ENCODE results near the gene GRK6. TPM values are rescaled to one million over a fixed set of nuclear protein-coding genes. Genes with fewer than 3 reads are reported as not detected.
A peak's percentile ranks its signal among the peaks of the same experiment; 100 is the strongest.

Gene GRK6
- polyA plus RNA-seq, 1 of the 3 experiments (the other 2 are of a cell fraction): 39.5 TPM

GRCh38 chr5:177430140-177430951 lies 3.9 kb downstream of the GRK6 start:
- no peaks in the 10 kb centered on the region for H3K27me3 ChIP-seq (ENCODE audit: insufficient read depth)
- peaks cover 30% of the 10 kb centered on the region for H3K79me2 ChIP-seq (ENCODE audit: insufficient read depth)
- H4K20me1 ChIP-seq (ENCODE audit: insufficient read depth): 0 out of 2 replicates have a peak, but pooled peaks cover 13% of the 10 kb centered on the region
- no peak overlapping the region; a peak in 1 of 4 replicates for H3K27ac ChIP-seq (ENCODE audit: low read depth in 2 of 2, low read length in 1 of 2)
- no peaks in the 10 kb centered on the region for H3K9me3 ChIP-seq
- TF ChIP-seq POLR2AphosphoS5 (IDR thresholded peaks at IDR 0.05; ENCODE audit: low read depth, low read length) (no peak), PBX3 (IDR thresholded peaks at IDR 0.05) (0 out of 2 replicates have a peak, but pooled peaks have one; percentile 2)
- WGBS (ENCODE audit: low lambda C conversion rate): 92% methylated on average over 14 of the region's 26 CpGs
- no peaks in the 10 kb centered on the region for H3K9me2 ChIP-seq
- H3F3A ChIP-seq (replicated peaks; ENCODE audit: insufficient read depth): peaks cover 8% of the 10 kb centered on the region
- H3K4me1 ChIP-seq (ENCODE audit: control insufficient read depth in 1 of 2, insufficient read depth in 2 of 2, low read depth in 1 of 2, low read length in 1 of 2): peaks cover 3 to 30% of the 10 kb centered on the region in 2 experiments; a peak in 2 of 4 replicates
- CTCF ChIA-PET: interaction anchor here (0.7 to 10.8 kb wide), 7 partner anchors 12 to 112 kb away, joined by 3 to 120 read pairs (median 5); no protein-coding TSS in a partner anchor
- no peak overlapping the region for H2AFZ ChIP-seq (ENCODE audit: low read depth)
- H3K36me3 ChIP-seq (replicated peaks in 1 of 2; ENCODE audit: control insufficient read depth in 1 of 2, insufficient read depth in 2 of 2, low read length in 1 of 2): peaks cover 3 to 39% of the 10 kb centered on the region in 2 experiments
- no peak overlapping the region for H3K4me2 ChIP-seq
- POLR2A ChIA-PET: interaction anchor here (1.5 kb wide), 1 partner anchor 16 kb away, joined by 3 read pairs; no protein-coding TSS in a partner anchor
- H3K4me3 ChIP-seq (ENCODE audit: low read depth in 2 of 2, low read length in 1 of 2): no peak overlapping the region
- H3K9ac ChIP-seq: no peak overlapping the region
- DNase-seq: no peak

GRCh38 chr5:177430972-177431316 lies 4.5 kb downstream of the GRK6 start:
- 85% methylated on average over 7 of the region's 7 CpGs for WGBS (ENCODE audit: low lambda C conversion rate)
- CTCF ChIA-PET: interaction anchor here (1.4 to 10.8 kb wide), 4 partner anchors 11 to 26 kb away, joined by 4 to 120 read pairs (median 30); no protein-coding TSS in a partner anchor
- POLR2A ChIA-PET: interaction anchor here (1.5 kb wide), 1 partner anchor 15 kb away, joined by 3 read pairs; no protein-coding TSS in a partner anchor

GRCh38 chr5:177431317-177432142 lies 5.1 kb downstream of the GRK6 start:
- Histone ChIP-seq H2AFZ (ENCODE audit: low read depth) (no peak overlapping the region), H4K20me1 (ENCODE audit: insufficient read depth) (0 out of 2 replicates have a peak, but pooled peaks cover 13% of the 10 kb centered on the region), H3K9ac (no peak overlapping the region), H3K9me3 (no peaks in the 10 kb centered on the region), H3K4me2 (no peak overlapping the region), H3K27ac (ENCODE audit: low read depth in 2 of 2, low read length in 1 of 2) (no peak overlapping the region; a peak in 1 of 4 replicates), H3K36me3 (replicated peaks in 1 of 2; ENCODE audit: control insufficient read depth in 1 of 2, insufficient read depth in 2 of 2, low read length in 1 of 2) (peaks cover 7 to 50% of the 10 kb centered on the region in 2 experiments), H3K4me1 (ENCODE audit: control insufficient read depth in 1 of 2, insufficient read depth in 2 of 2, low read depth in 1 of 2, low read length in 1 of 2) (peaks cover 0 to 26% of the 10 kb centered on the region in 2 experiments; a peak in 1 of 4 replicates), H3K4me3 (ENCODE audit: low read depth in 2 of 2, low read length in 1 of 2) (no peak overlapping the region), H3K27me3 (ENCODE audit: insufficient read depth) (no peaks in the 10 kb centered on the region), H3F3A (replicated peaks; ENCODE audit: insufficient read depth) (peaks cover 5% of the 10 kb centered on the region), H3K79me2 (ENCODE audit: insufficient read depth) (peaks cover 30% of the 10 kb centered on the region), H3K9me2 (no peaks in the 10 kb centered on the region)
- POLR2A ChIA-PET: interaction anchor here (1.5 kb wide), 1 partner anchor 14 kb away, joined by 3 read pairs; no protein-coding TSS in a partner anchor
- WGBS (ENCODE audit: low lambda C conversion rate): 97% methylated on average over 9 of the region's 29 CpGs
- no peak for DNase-seq
- CTCF ChIA-PET: interaction anchor here (0.9 to 10.8 kb wide), 11 partner anchors 9 to 69 kb away, joined by 3 to 120 read pairs (median 4); no protein-coding TSS in a partner anchor
- TF ChIP-seq PBX3 (IDR thresholded peaks at IDR 0.05): 0 out of 2 replicates have a peak, but pooled peaks have one; percentile 2
- TF ChIP-seq ZBTB33 (IDR thresholded peaks at IDR 0.05; ENCODE audit: borderline replicate concordance, low read depth): no peak

More at GRCh38 chr5:177430972-177431316, 4.5 kb downstream of the GRK6 start:
- Histone ChIP-seq H3K27ac (ENCODE audit: low read depth in 2 of 2, low read length in 1 of 2) (no peak overlapping the region), H4K20me1 (ENCODE audit: insufficient read depth) (0 out of 2 replicates have a peak, but pooled peaks cover 13% of the 10 kb centered on the region), H3K9me3 (no peaks in the 10 kb centered on the region), H3K4me1 (ENCODE audit: control insufficient read depth in 1 of 2, insufficient read depth in 2 of 2, low read depth in 1 of 2, low read length in 1 of 2) (peaks cover 0 to 26% of the 10 kb centered on the region in 2 experiments; a peak in 1 of 4 replicates), H3K9ac (no peak overlapping the region), H3K4me2 (no peak overlapping the region), H2AFZ (ENCODE audit: low read depth) (no peak overlapping the region), H3K79me2 (ENCODE audit: insufficient read depth) (peaks cover 30% of the 10 kb centered on the region), H3F3A (replicated peaks; ENCODE audit: insufficient read depth) (peaks cover 5% of the 10 kb centered on the region), H3K27me3 (ENCODE audit: insufficient read depth) (no peaks in the 10 kb centered on the region), H3K4me3 (ENCODE audit: low read depth in 2 of 2, low read length in 1 of 2) (no peak overlapping the region), H3K36me3 (replicated peaks in 1 of 2; ENCODE audit: control insufficient read depth in 1 of 2, insufficient read depth in 2 of 2, low read length in 1 of 2) (peaks cover 7 to 45% of the 10 kb centered on the region in 2 experiments), H3K9me2 (no peaks in the 10 kb centered on the region)
- no peak for DNase-seq
- TF ChIP-seq JUND (IDR thresholded peaks at IDR 0.05) (no peak), SMC3 (IDR thresholded peaks at IDR 0.05; ENCODE audit: low read depth, low read length) (no peak)
